Endothelial cell of umbilical vein (primary cell): Measurements from ENCODE around the gene COL1A1. TPM values are rescaled to one million over a fixed set of nuclear protein-coding genes. Genes with fewer than 3 reads are reported as not detected.

ENCODE experiments used
- BruUV-seq: library from RNA; stranded (reverse); fragments of 400-500 nt; replicated peaks from 2 replicates; lab custom pipeline; 2021; lab: Mats Ljungman, UMichigan
- CTCF ChIA-PET: fragments of 300-600, 350-600 bp; sonication (Branson Sonifier 250); formaldehyde crosslinking; loops from one replicate; lab custom pipeline; 2021; ENCODE audit warnings: antibody characterized with exemption, inconsistent platforms; lab: Charles Lee
- POLR2A ChIA-PET: fragments of 300-600, 350-600 bp; sonication (Branson Sonifier 250); formaldehyde crosslinking; loops from one replicate; lab custom pipeline; 2021; ENCODE audit warnings: antibody characterized with exemption, inconsistent platforms; lab: Charles Lee
- DNase-seq: peaks from one replicate; pipeline ENCODE4 v3.0.0-alpha.2; 2011; ENCODE audit warnings: low read depth, low spot score
- FAIRE-seq: peaks from 2 replicates; lab custom pipeline; 2011; peaks lifted over from hg19 to GRCh38; lab: Jason Lieb, UNC
- H2AFZ ChIP-seq: 2 replicates; pipeline ENCODE4 v1.6.0; 2012; ENCODE audit warnings: low read depth, low read length, control low read depth, inconsistent platforms
- H3K27ac ChIP-seq: 2 replicates; pipeline ENCODE4 v1.5.1; 2011; ENCODE audit warnings: low read depth, mild to moderate bottlenecking, control low read depth, low read length, moderate library complexity; ENCODE audit not compliant: insufficient read depth
- H3K27me3 ChIP-seq, 2 experiments: 2 replicates each; pipeline versions ENCODE4 v1.6.0 to v1.6.1; 2011; ENCODE audit warnings: low read length in 2 of 2, mixed read lengths in 1 of 2; ENCODE audit not compliant: control insufficient read depth in 2 of 2, insufficient read depth in 2 of 2
- H3K36me3 ChIP-seq, 2 experiments: 2 replicates in 1 of 2; 3 replicates in 1 of 2; pipeline ENCODE4 v1.5.1; 2011; ENCODE audit warnings: low read length in 2 of 2, mild to moderate bottlenecking in 1 of 2, moderate library complexity in 1 of 2; ENCODE audit not compliant: control insufficient read depth in 2 of 2, insufficient read depth in 2 of 2; ENCODE audit errors: extremely low read depth in 1 of 2
- H3K4me1 ChIP-seq: 3 replicates; pipeline ENCODE4 v1.5.1; 2011; ENCODE audit warnings: mild to moderate bottlenecking, low read length; ENCODE audit not compliant: control insufficient read depth, insufficient read depth; ENCODE audit errors: extremely low read depth
- H3K4me2 ChIP-seq: 2 replicates; pipeline ENCODE4 v1.6.1; 2011; ENCODE audit warnings: low read length, control low read depth, mixed read lengths; ENCODE audit not compliant: insufficient read depth
- H3K4me3 ChIP-seq, 3 experiments: fragments of 200-600 bp in 1 of 3; sonication (generic), shearing (Covaris generic) in 1 of 3; replicated peaks in 1 of 3; 2 replicates each; pipeline ENCODE4 v1.5.1; 2011 to 2016; ENCODE audit warnings: control low read depth in 3 of 3, low read length in 3 of 3, mild to moderate bottlenecking in 2 of 3, inconsistent platforms in 1 of 3, low read depth in 1 of 3, moderate library complexity in 1 of 3; ENCODE audit not compliant: insufficient read depth in 1 of 3
- H3K79me2 ChIP-seq: 2 replicates; pipeline ENCODE4 v1.6.0; 2012; ENCODE audit warnings: low read length, inconsistent platforms; ENCODE audit not compliant: control insufficient read depth, insufficient read depth
- H3K9ac ChIP-seq: replicated peaks from 2 replicates; pipeline ENCODE3; 2011; ENCODE audit warnings: low read length, control low read depth; ENCODE audit not compliant: insufficient read depth; ENCODE audit errors: extremely low read depth
- H3K9me1 ChIP-seq: replicated peaks from 3 replicates; pipeline ENCODE4 v1.6.0; 2011; ENCODE audit warnings: mild to moderate bottlenecking, low read length; ENCODE audit not compliant: control insufficient read depth, insufficient read depth; ENCODE audit errors: extremely low read depth
- H3K9me3 ChIP-seq: replicated peaks from 2 replicates; pipeline ENCODE4 v1.5.1; 2012; ENCODE audit warnings: low read length, inconsistent platforms; ENCODE audit not compliant: control insufficient read depth, insufficient read depth
- H4K20me1 ChIP-seq: replicated peaks from 2 replicates; pipeline ENCODE3; 2011; ENCODE audit warnings: mild to moderate bottlenecking, low read length; ENCODE audit not compliant: control insufficient read depth, insufficient read depth; ENCODE audit errors: extremely low read depth
- CTCF ChIP-seq, 2 donors: IDR thresholded peaks; 1 replicate in 1 of 2; 2 replicates in 1 of 2; pipeline ENCODE4 v1.5.1; 2011; ENCODE audit warnings: low read length in 2 of 2, mild to moderate bottlenecking in 2 of 2, moderate library complexity in 2 of 2, control low read depth in 1 of 2, inconsistent platforms in 1 of 2, low read depth in 1 of 2; ENCODE audit not compliant: insufficient read depth in 1 of 2; ENCODE audit errors: extremely low read depth in 1 of 2
- EZH2 ChIP-seq: IDR thresholded peaks from 2 replicates; pipeline ENCODE4 v1.6.1; 2012; ENCODE audit warnings: borderline replicate concordance, low read depth, mild to moderate bottlenecking, moderate library complexity, low read length, inconsistent platforms; ENCODE audit not compliant: severe bottlenecking
- FOS ChIP-seq: IDR thresholded peaks from 2 replicates; pipeline ENCODE4 v1.6.1; 2011; ENCODE audit warnings: mild to moderate bottlenecking, low read length, moderate library complexity, borderline replicate concordance; ENCODE audit not compliant: insufficient read depth
- GATA2 ChIP-seq: IDR thresholded peaks from 2 replicates; pipeline ENCODE4 v1.7.0; 2011; ENCODE audit warnings: low read depth, mild to moderate bottlenecking, moderate library complexity, mixed read lengths, low read length; ENCODE audit not compliant: insufficient read length, insufficient read depth
- JUN ChIP-seq: IDR thresholded peaks from 2 replicates; pipeline ENCODE4 v1.6.1; 2011; ENCODE audit warnings: borderline replicate concordance, low read depth; ENCODE audit not compliant: insufficient read length, insufficient read depth
- MAX ChIP-seq: IDR thresholded peaks from 2 replicates; pipeline ENCODE4 v1.6.1; 2011; ENCODE audit not compliant: insufficient read depth, insufficient read length
- MYC ChIP-seq: IDR thresholded peaks from one replicate; pipeline ENCODE4 v1.6.1; 2011; ENCODE audit warnings: mild to moderate bottlenecking, low read depth, low read length
- POLR2A ChIP-seq: IDR thresholded peaks from 2 replicates; pipeline ENCODE4 v1.6.1; 2012; ENCODE audit warnings: low read depth, mild to moderate bottlenecking, control low read depth, low read length
- POLR2AphosphoS5 ChIP-seq: IDR thresholded peaks from 2 replicates; pipeline ENCODE4 v1.6.1; 2012; ENCODE audit warnings: low read depth, mild to moderate bottlenecking, control low read depth, low read length, moderate library complexity; ENCODE audit not compliant: insufficient read depth
- dilution Hi-C: fragments of 300-500 bp; cut with MboI; formaldehyde crosslinking; loops from one replicate; pipeline ENCODE4 v1.15.0; 2019; ENCODE audit warnings: low sequenced_read_pairs; ENCODE audit not compliant: extremely low pct_ligation_motif_present
- intact Hi-C: fragments of 100-400 bp; cut with micrococcal nuclease; formaldehyde crosslinking; loops from one replicate; pipeline ENCODE4 v1.10.0; 2022
- polyA plus RNA-seq, 4 experiments: library from polyadenylated mRNA; depleted of rRNA in 3 of 4; stranded (reverse) in 3 of 4; unstranded in 1 of 4; fragments of >200 nt; gene quantifications; 2 replicates each; pipeline versions ENCODE4 v1.2.1 to v1.2.3, GENCODE V29; 2011 to 2012; ENCODE audit warnings: missing spikeins in 1 of 4
- total RNA-seq: library from RNA; stranded (reverse); gene quantifications from 2 replicates; pipeline ENCODE4 v1.2.3, GENCODE V29; 2021

The COL1A1 gene
- total and polyA plus RNA-seq, 2 donors (not counting 3 experiments of a cell fraction or from before 2014, with no cell fraction given), result 0.07 TPM

- Histone ChIP-seq H3K79me2 (no peaks in the 10 kb centered on the region), H3K9me1 (no peaks in the 10 kb centered on the region), H3K9me3 (no peaks in the 10 kb centered on the region), H3K4me1 (peaks cover 7% of the 10 kb centered on the region), H3K27me3 (no peaks in the 10 kb centered on the region), H3K9ac (no peak overlapping the region), H4K20me1 (no peaks in the 10 kb centered on the region), H3K4me3 (no peak overlapping the region), H2AFZ (no peak overlapping the region), H3K4me2 (no peak overlapping the region), H3K36me3 (no peaks in the 10 kb centered on the region), H3K27ac (no peak overlapping the region)
- dilution Hi-C loops (no loop called here), intact Hi-C loops (no loop called here)
- DNase-seq (no peak), FAIRE-seq (no peak)
- POLR2A ChIA-PET, result no interaction called here
- CTCF ChIA-PET, result interaction anchor here (0.6 to 1.3 kb wide), 3 partner anchors 8 to 18 kb away, joined by 3 read pairs; no protein-coding TSS in a partner anchor
- TF ChIP-seq MYC (no peak), POLR2AphosphoS5 (no peak), CTCF (IDR thresholded peaks at IDR 0.05; ENCODE audit: extremely low read depth in 1 of 2, insufficient read depth in 1 of 2, low read depth in 1 of 2, low read length in 2 of 2) (no peak), FOS (no peak), EZH2 (no peak), POLR2A (no peak), JUN (no peak), GATA2 (no peak), MAX (no peak)
- BruUV-seq, result no TSS peak
These were observed 18.5 kb downstream of the COL1A1 start for GRCh38 chr17:50182783-50183420.
